HG03575 (cell line): ENCODE measurements around the gene RNF113A.
"Not testable (repeated sequence)": the region's sequence is repeated elsewhere in the genome, so short reads cannot be mapped to it uniquely, and the experiment has no call there.

Source experiments
- ATAC-seq: cut with Tn5 transposase; IDR thresholded peaks from one replicate; pipeline ENCODE4 v1.9.1; 2021; ENCODE audit not compliant: unreplicated experiment, insufficient number of reproducible peaks, low FRiP score; ENCODE audit errors: extremely low read depth

RNF113A gene

DNA sequence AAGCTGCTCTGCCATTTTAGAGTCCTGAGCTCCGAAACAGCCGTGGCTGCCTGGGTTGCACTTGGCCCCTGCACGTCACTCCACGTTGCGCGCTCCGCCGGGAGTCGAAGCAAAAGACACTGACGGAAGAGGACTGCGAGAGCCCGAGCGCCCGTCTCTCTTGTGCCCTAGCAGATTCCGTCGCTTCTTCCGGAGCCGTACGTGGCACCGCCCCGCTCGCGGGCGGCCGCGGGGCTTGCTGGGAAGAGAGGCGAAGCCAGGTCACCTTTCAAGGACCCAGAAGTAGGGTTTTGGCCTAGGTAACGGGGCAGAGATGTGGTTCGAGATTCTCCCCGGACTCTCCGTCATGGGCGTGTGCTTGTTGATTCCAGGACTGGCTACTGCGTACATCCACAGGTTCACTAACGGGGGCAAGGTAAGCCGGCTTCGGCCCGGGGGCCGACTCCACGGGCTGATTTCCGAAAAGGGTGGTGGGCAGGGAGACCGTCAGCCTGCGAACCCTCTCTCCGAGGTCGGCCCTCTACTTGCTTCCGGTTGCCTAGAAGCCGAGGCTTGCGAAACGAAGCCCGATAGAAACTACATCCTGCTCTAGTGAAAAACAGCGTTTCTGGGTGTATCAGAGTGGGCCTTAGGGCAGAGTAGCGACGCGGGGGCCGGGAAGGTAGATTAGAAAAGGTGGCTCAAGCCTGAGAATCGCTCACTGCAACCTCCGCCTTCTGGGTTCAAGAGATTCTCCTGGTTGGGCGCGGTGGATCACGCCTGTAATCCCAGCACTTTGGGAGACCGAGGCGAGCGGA is at the start of gene RNF113A, which contains the start of gene NDUFA1:
Gene RNF113A, minus strand, starts transcription at position 135 of the 797 bp plus-strand sequence. Its CDS starts 120 bp downstream, at position 15.
Gene NDUFA1, plus strand, starts transcription at position 234 of the 797 bp plus-strand sequence. Its CDS starts 80 bp downstream, at position 314.
- peak; percentile 53 for ATAC-seq

- no peak for ATAC-seq
These were observed 48.5 kb upstream of the RNF113A start for GRCh38 chrX:119919835-119920585.

- no peak for ATAC-seq
These were observed 46.3 kb upstream of the RNF113A start for GRCh38 chrX:119917877-119918276.

DNA sequence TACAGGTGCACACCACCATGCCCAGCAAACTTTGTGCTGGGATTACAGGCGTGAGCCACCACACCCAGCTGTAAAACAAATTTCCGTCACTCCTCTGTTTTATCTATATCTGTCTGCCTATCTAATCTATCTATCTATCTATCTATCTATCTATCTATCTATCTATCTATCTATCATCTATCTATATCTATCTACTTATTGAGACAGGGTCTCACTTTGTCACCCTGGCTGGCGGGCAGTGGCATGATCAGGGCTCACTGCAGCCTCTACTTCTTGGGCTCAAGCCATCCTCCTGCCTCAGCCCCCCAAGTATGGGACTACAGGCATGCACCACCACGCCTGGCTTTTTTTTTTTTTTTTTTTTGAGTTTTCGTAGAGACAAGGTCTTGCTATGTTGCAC is 44.8 kb upstream of the RNF113A start:
- ATAC-seq: no peak

DNA sequence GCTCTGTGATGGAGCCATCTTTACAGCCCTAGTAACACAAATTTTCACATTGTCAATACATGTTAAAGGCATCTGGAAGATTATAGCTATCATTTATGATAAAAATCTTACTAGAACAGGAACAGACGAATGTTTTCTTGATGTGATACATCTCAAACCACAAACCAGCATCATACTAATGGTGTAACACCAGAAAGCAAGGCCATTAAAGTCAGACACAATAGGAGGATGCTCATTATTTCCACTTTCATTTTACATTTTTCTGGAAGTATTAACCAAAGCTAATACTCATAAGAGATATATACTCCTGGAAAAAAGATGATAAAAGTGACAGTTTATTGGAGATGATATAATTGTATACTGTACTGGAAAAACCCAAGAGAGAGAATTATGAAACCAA is 29.4 kb upstream of the RNF113A start:
- ATAC-seq: no peak

GRCh38 chrX:119899125-119899524 is 27.6 kb upstream of the RNF113A start:
- no peak for ATAC-seq

- ATAC-seq: no peak
These were observed 24.4 kb upstream of the RNF113A start, which contains the start of gene AKAP14 for GRCh38 chrX:119895843-119896326. Gene AKAP14, plus strand, starts transcription at chrX:119895893. Its CDS starts 7,331 bp downstream, at chrX:119903224.

GRCh38 chrX:119891961-119892692 is 20.6 kb upstream of the RNF113A start:
- not testable (repeated sequence) for ATAC-seq

GRCh38 chrX:119890626-119891025 is 19.1 kb upstream of the RNF113A start:
- ATAC-seq: not testable (repeated sequence)

- no peak for ATAC-seq
These were observed 16.3 kb upstream of the RNF113A start for GRCh38 chrX:119887721-119888425.

GRCh38 chrX:119885554-119886428 is 14.3 kb upstream of the RNF113A start:
- no peak for ATAC-seq

GRCh38 chrX:119880552-119881437 is 9.3 kb upstream of the RNF113A start:
- no peak for ATAC-seq

- ATAC-seq: no peak
These were observed 8.5 kb upstream of the RNF113A start for GRCh38 chrX:119880076-119880475.

DNA sequence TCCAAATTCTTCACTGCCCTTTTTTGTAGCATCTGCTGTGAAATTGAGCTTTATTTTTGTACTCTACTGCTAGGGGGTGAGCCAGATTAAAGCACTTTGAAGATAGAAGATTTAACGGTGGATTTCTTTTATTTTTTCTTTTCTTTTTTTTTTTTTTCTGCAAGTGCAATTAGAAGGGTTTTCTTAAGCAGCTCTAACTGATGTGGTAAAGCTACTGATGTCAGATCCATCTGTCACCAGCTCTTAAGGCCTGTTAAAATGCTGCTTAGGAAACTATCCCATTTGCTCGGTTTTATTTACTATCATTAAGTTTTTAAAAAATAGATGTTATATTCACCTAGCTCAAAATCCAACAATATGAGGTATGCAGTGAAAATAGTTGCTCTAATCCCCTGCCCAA is 7.2 kb upstream of the RNF113A start:
- no peak for ATAC-seq

DNA sequence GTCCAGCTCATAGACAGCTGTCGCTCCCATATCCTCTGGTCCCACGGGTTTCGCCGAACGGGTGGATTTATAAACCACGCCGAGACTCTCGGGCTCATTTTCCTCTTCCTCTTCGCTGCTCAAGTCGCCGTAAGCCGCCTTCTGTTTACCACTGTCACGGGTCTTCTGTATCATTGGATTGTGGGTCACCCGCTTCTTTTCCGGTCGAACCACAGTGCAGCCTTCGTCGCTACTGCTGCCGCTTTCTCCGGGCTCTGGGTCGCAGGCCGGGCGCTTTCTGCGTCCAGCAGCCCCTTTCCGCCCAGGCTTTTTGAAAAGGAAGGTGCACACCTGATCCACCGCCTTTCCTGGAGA is 311 bp downstream of the RNF113A start:
- ATAC-seq: peak; percentile 16

GRCh38 chrX:119870626-119871131 is 854 bp downstream of the RNF113A start:
- no peak for ATAC-seq

GRCh38 chrX:119853444-119853843 is 18.1 kb downstream of the RNF113A start:
- no peak for ATAC-seq
